Bladder microvascular endothelial cell (primary cell): ENCODE data around the gene CHIC1. TPM values are rescaled to one million over a fixed set of nuclear protein-coding genes. Genes with fewer than 3 reads are reported as not detected.

ENCODE experiments used
- total RNA-seq: library from RNA; depleted of rRNA; stranded (reverse); fragments of >200 nt; gene quantifications from 2 replicates; pipeline ENCODE4 v1.2.3, GENCODE V29; 2014

The CHIC1 gene
- total RNA-seq: 3.9 and 11.1 TPM in 2 replicates

GRCh38 chrX:73562984-73563737, at the start of gene CHIC1:
Gene CHIC1, plus strand, starts transcription at chrX:73563197. Its CDS starts 88 bp downstream, at chrX:73563285.

Other genes with a start within 250 kb of the CHIC1 start
- not detected in 2 replicates for gene CDX4, start 116.1 kb upstream of the CHIC1 start, total RNA-seq